Measurements from ENCODE around the gene TMEM91.
"Not testable (repeated sequence)": the region's sequence is repeated elsewhere in the genome, so short reads cannot be mapped to it uniquely, and the experiment has no call there.

TMEM91 gene

GRCh38 chr19:41381536-41381935 lies 5.2 kb downstream of the TMEM91 start:
- DNase-seq = not testable (repeated sequence)

DNA sequence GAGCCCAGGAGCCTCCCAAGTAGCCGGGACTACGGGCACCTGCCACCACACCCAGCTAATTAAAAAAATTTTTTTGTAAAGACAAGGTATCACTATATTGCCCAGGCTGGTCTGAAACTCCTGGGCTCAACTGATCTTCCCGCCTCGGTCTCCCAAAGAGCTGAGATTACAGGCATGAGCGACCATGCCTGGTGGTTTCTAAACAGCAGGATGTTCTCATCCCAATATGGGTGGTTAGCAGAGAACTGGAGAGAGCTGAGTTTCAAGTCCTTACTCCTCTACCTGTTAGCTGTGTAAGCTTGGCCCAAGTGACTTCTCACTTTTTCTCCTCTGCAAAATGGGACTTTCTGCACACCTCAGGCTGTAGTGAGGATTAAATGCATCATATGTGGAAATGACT lies 8.0 kb downstream of the TMEM91 start:
- DNase-seq = no peak

GRCh38 chr19:41386442-41386841 lies 10.1 kb downstream of the TMEM91 start:
- DNase-seq = no peak

- DNase-seq = no peak
Measured at GRCh38 chr19:41391618-41392017, 15.3 kb downstream of the TMEM91 start.

- no peak for DNase-seq
Measured at GRCh38 chr19:41392775-41393174, 16.4 kb downstream of the TMEM91 start.

DNA sequence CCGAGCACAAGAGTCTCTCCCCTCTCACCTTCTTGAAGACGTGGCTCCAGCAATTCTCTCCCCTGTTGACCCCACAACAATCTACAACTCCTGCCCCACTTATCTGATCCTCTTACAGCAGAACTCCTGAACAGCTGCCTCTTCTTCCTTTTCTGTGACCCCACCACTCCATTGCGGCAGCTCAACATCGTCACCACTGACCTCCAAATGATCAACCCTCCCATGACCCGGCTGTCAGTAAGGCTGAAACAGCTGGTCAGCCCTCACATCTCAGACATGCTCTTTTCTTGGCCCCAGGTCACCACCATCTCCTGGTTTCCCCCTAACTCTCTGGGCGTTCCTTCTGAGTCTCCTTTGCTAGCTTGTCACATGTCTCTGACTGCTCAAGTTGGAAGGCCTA lies 19.0 kb downstream of the TMEM91 start:
- DNase-seq = no peak

DNA sequence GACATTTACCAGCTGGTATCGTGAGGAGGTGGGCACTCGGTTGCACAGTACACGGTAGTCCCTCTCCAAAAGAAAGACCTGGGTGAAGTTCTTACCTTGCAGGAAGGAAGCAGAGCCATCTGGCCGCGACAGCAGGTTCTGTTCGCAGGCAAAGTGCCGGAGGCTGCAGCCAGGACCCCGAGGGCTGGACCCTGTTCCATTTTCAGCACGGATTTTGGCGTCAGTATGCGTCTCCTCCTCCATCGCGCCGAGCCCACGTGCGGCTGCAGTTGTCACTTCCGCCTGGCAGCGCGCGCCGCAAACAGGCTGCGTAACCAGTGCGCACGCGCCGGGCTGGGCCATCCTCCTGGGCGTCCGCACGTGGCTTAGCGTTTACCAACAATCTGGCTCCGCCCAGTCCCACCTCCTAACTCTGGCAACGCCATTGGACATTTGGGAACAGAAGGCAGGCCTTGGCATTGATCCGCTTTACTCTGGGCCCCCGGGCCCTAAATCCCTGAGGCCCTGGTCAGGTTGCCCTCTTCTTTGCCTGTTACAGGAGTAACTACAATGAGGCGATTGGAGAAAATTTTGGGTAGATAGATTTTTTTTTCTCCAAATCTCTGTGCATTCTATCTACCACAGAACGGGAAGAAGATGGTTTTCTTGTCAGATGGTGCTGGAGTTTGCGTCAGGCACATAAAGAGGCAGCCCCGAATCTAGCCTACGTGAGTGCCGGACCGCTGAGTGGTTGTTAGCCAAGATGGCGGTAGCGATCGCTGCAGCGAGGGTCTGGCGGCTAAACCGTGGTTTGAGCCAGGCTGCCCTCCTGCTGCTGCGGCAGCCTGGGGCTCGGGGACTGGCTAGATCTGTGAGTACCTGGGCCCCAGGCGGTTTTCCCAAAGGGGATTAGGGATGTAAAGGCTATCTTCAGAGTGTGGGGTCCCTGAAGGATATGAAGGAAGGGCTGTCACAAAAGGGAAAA lies 21.0 kb downstream of the TMEM91 start, which contains the start of the genes BCKDHA and EXOSC5:
Gene BCKDHA (plus strand): TSS at position 733 of the 964 bp plus-strand sequence. CDS start 10 bp downstream, at position 743.
Gene EXOSC5 (minus strand): TSS at position 274 of the 964 bp plus-strand sequence. CDS start 31 bp downstream, at position 243.
- DNase-seq = peak; percentile 91 to 99 (median 96)

GRCh38 chr19:41398050-41398418 lies 21.7 kb downstream of the TMEM91 start:
- no peak for DNase-seq

- DNase-seq = no peak
Measured at GRCh38 chr19:41398598-41398997, 22.3 kb downstream of the TMEM91 start.

DNA sequence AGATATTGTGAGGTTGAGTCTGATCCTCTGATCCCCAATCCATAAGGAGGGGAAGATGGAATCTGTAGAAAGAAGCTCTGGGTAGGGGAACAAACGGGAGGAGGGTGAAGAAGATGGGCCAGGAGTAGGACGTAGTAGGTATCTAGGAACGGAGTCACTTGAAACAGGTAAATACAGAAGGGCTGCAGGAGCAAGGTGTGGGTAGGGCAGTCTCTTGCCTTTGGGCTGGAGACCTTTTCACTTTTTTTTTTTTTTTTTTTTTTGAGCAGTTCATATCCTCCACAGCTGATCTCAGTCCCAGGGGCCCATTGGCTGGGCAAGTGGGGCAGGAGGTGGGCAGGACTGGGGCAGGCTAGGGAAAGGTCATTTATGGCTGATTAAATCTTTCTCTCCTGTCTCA lies 22.8 kb downstream of the TMEM91 start:
- DNase-seq = no peak

DNA sequence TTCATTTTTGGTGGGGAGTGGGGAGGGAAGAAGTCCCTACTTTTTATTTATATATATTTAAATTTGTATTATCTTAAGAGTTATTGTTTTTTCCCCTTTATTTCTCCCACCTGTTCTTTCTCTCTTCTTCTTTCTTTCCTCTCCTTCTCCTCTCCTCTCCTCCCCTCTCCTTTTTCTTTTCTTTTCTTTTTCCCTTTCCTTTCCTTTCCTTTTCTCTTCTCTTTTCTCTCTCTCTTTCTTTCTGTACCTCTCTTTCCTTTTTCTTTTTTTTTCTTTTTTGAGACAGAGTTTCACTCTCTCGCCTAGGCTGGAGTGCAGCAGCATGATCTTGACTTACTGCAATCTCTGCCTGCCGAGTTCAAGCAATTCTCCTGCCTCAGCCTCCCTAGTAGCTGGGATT lies 23.2 kb downstream of the TMEM91 start:
- no peak for DNase-seq

DNA sequence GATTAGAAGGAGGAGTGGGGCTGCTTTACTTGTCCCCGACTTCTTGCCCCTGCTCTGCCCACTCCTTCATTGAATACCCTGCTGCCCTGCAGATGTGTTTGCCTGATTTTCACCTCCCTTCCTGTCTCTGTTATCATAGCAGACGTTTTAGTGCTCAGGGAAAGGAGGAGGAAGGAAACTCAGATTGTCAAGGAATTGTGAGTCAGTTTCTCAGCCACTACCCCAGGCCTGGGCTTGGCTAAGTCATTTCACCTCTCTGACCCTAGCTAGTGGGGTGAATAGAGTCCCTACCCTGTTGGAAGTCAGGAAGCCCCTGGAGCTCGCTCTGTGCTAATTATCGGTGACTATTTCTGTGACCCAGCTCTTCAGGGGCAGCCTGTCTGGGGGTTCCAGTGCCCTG lies 25.1 kb downstream of the TMEM91 start:
- DNase-seq = no peak

DNA sequence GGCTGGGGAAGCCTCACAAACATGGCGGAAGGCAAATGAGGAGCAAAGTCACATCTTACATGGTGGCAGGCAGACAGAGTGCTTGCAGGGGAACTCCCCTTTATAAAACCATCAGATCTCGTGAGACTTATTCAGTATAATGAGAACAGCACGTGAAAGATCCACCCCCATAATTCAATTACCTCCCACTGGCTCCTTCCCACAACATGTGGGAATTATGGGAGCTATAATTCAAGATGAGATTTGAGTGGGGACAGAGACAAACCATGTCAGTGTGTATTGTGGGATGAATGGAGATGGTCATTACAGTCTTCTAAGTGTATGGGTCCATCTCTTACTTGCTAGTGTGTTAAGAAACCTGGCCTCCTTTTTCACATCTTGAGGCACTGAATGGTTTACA lies 25.7 kb downstream of the TMEM91 start:
- DNase-seq = no peak

DNA sequence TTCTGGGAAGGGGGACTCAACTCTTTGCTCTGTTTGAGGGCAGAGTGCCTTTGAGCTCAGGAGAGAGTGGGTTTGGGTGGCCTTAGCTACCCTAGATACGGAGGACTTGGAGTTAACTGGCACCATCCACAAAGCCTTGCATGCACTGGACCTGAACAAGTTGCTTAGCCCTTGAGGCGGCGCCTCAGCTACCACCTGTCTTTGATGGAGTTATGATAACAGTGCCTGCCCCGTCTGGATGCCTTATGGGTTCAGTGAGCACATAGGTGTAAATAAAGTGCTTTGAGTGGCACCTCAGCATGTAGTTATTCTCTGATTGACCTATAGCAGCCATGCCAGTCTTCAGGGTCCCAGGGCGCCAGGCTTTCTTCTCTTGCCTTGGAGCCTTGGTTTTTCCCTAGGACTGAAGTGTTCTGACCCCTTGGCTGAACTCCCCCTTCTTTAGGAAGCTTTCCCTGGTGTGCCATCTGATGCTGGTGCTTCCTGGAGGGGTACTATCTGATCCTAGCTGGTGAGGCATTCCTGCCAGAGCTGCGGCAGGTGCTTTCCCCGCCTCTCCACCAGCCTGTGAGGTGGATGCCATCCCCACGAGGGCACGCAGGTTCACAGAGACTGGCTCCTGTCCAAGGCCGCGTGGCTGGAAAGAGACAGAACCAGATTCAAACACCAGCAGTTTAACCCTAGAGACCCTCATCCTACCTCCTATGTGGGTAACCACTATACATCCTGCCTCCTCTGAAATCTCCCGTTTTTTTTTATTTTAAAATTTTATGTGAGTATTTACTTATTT lies 27.0 kb downstream of the TMEM91 start:
- no peak for DNase-seq

- DNase-seq = no peak
Measured at GRCh38 chr19:41405776-41406175, 29.4 kb downstream of the TMEM91 start.

GRCh38 chr19:41407271-41407670 lies 30.9 kb downstream of the TMEM91 start:
- no peak for DNase-seq

- DNase-seq = no peak
Measured at GRCh38 chr19:41408256-41408655, 31.9 kb downstream of the TMEM91 start.

GRCh38 chr19:41408846-41409245 lies 32.5 kb downstream of the TMEM91 start:
- not testable (repeated sequence) for DNase-seq

DNA sequence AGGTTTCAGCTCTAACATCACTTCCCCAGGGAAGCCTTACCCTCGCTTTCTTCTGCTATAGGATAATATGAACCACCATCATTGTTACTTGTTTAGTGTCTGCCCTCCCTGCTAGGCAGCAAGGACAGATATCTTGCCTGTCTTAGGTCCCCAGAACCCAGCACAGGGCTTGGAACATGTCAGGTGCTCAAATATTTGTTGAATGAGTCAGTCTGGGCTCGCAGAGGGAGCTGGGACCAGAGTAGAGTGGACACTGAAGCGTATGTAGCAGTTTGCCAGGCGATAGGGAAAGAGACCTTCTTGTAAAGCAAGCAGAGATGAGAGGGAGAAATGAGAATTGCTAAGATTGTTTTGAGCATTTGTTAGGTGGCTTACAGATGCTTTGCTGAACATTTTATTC lies 33.0 kb downstream of the TMEM91 start:
- no peak for DNase-seq

- DNase-seq = no peak
Measured at GRCh38 chr19:41410336-41411054, 34.2 kb downstream of the TMEM91 start.

DNA sequence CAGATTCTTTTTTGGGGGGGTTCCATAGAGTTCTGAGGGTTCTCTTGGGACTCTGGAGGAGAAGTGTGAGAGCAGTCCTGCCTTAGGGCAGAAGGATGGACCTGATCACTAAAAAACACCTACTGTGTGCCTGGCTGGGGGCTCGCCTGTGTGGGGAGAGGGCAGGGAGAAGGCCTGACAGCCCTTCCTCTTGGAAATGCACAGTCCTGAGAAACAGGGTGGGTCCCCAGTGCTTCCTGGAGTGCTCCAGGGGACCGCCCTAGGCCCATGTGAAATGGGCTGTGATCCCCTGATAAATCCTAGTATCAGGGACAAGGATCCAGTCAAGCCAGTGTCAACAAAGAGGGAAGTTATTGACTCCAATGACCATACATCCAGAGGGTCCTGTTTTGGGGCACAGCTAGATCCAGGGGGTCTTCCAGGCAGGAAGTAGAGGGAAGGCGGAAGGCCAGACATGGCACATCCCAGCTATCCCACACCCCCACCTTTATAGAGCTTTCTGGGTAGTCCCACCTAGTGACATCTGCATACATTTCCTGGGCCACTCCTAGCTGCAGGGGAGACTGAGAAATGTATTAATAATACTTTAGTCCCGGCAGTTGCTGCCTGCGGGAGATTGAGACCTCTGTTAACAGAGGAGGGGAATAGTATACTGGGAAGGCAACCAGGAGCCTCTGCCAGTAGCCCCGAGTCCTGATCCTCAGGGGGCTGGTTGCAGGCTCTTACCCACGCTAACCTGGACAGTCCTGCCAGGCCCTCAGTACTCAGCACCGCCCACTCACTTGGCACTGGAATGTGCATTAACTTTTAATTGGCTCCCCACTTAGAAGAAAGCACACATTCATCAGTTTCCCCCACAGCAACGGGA lies 35.0 kb downstream of the TMEM91 start:
- DNase-seq = no peak

DNA sequence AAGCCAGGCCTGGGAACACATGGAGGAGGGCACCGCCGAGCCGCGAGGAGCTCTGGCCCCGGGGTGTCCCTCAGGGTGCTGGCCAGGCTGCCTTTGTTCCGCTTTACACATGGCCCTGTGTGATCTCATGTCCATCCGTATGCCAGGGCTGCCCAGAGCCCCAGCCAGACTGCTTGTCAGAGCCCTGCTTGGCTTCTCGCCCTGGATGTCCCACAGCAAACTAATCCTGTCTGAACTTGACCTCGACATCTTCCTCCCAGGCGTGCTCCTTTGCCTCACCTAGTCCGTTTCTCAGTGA lies 35.6 kb downstream of the TMEM91 start:
- DNase-seq = no peak
